Eye (tissue), 1 donor: ENCODE measurements around the gene RPAP3.

Experiments
- DNase-seq: peaks from one replicate; pipeline ENCODE4 v3.0.0-alpha.2; 2015

RPAP3 gene, protein sequence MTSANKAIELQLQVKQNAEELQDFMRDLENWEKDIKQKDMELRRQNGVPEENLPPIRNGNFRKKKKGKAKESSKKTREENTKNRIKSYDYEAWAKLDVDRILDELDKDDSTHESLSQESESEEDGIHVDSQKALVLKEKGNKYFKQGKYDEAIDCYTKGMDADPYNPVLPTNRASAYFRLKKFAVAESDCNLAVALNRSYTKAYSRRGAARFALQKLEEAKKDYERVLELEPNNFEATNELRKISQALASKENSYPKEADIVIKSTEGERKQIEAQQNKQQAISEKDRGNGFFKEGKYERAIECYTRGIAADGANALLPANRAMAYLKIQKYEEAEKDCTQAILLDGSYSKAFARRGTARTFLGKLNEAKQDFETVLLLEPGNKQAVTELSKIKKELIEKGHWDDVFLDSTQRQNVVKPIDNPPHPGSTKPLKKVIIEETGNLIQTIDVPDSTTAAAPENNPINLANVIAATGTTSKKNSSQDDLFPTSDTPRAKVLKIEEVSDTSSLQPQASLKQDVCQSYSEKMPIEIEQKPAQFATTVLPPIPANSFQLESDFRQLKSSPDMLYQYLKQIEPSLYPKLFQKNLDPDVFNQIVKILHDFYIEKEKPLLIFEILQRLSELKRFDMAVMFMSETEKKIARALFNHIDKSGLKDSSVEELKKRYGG

GRCh38 chr12:47705566-47706425 is at the start of gene RPAP3:
RPAP3 (minus strand) TSS chr12:47706030; CDS start chr12:47702840, 3,190 bp downstream.
- DNase-seq, result peak; percentile 97

DNA sequence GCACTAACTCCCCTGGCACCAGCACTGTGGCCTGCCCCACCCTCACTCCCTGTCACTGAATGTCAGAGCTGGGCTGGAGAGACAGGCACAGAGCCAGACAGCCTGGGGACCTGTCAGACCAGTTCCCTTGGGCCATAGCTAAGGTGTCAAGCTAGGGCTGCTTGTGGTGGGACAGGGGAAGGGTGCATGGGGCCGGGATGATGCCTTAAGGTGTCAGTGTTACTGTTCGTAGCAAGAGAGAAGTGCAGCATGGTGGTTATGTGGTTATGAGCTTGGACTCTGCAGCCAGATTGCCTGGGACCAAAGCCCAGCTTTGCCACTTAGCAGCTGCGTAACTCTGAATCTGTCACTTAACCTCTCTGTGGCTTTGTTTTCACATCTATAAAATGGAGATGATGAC is 49.1 kb upstream of the RPAP3 start:
- no peak for DNase-seq

DNA sequence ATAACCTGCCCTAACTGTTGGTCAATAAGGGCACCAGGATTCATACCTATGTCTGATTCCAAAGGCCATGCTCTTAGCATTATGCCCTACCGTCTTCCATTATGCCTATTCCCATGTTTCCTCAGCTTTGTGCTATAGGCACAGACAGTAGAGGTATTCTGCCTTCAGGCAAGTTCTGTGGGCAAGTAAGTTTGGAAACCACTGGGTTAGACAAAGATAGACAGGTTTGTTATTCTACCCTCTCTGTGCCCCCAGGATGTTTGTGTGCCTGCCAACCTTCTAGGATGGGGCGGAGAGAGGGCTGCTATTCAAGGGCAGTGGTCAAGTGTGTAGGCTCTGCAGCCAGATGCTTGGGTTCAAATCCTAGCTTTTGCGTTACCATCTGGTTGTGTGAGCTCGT is 48.3 kb upstream of the RPAP3 start:
- no peak for DNase-seq

GRCh38 chr12:47753021-47754001 is 47.5 kb upstream of the RPAP3 start:
- DNase-seq, result no peak

DNA sequence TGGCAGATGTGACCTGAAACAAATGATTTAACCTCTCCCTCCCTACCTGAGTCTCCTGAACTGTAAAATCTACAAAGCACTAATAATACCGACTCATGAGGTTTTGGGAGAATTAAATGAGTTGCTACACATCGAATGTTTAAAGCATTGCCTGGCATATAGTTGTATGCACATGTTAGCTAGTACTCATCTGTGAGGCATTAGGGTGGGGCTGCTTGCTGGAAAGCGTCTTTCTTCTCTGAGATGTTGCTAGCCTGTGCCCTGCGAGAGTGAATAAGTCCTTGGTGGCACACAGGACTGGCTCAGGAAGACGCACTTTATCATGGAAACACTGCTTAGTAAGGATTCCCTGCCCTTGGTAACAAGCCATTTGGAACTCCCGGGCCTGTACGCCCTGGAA is 46.7 kb upstream of the RPAP3 start:
- DNase-seq, result no peak

- no peak for DNase-seq
Measured at GRCh38 chr12:47752121-47752520, 46.3 kb upstream of the RPAP3 start.

DNA sequence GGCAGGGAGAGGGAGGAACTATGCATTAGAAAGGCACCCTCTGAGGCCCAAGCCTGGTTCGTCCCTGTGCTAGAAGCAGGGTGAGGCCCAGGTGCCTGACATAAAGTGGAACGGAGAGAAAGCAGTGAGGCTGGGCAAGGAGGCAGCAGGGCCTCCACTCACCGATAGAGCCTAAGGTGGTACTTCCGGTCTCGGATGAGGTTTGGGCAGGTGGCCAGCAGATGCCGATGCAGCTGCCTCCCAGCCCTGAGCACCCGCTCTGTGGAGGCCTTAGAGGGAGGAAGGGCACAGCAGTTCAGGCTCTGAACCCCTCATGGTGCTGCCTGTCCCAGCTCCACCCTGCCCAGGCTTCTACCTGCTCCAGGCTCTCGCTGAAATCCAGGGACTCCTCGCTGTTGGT is 45.7 kb upstream of the RPAP3 start:
- no peak for DNase-seq

DNA sequence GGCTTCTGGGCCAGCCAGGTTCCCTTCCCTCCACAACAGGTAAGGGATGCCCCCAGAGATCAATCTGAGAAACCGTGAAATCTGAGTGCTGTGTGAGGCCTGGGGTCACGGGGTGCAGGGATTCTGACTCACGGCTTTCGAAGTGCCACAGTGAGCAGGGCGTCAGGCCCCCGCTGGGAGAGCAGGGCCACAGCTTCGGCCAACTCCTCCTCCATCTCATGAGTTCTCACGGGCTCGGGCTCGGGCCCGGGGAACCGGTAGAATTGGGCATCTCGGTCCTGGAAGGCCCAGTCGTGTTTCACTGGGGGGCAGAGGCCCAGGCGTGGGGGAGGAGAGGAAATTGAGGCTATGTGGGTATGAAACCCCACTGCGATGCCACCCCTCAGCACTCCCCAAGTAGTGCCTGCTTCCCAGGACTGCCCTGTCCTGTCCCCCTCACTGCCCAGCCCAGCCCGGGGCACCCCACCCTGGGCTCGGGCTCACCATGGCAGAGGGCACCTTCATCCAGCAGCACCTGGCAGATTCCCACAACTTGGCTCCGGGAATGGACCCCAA is 45.2 kb upstream of the RPAP3 start:
- no peak for DNase-seq

DNA sequence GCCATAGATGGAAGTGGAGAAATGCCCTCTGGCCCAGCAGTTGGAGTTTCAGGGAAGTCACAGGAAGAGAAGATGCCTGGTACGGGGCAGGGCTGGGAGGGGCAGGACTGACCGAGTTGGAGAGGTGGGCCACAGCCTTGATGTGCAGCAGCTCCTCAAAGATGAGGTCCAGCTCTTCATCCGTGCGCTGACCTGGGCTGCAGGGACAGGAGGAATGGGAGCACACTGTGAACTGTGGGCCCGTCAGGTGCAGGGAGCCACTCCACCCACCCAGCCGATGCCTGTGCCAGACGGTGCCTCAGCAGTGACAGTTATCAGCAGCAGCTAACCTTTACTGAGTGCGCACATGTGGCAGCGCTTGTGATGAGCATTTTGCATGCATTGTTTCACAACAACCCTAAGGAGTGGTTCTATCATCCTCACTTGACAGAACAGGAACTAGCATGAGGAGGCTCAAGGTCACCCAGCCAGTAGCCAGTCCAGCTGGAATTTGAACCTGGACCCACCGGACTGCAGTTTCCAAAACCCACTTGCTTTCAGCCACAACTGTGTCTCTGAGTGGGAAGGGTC is 44.5 kb upstream of the RPAP3 start:
- DNase-seq, result no peak

- DNase-seq, result no peak
Measured at GRCh38 chr12:47748899-47749298, 43.1 kb upstream of the RPAP3 start.

GRCh38 chr12:47748507-47748828 is 42.6 kb upstream of the RPAP3 start:
- no peak for DNase-seq

DNA sequence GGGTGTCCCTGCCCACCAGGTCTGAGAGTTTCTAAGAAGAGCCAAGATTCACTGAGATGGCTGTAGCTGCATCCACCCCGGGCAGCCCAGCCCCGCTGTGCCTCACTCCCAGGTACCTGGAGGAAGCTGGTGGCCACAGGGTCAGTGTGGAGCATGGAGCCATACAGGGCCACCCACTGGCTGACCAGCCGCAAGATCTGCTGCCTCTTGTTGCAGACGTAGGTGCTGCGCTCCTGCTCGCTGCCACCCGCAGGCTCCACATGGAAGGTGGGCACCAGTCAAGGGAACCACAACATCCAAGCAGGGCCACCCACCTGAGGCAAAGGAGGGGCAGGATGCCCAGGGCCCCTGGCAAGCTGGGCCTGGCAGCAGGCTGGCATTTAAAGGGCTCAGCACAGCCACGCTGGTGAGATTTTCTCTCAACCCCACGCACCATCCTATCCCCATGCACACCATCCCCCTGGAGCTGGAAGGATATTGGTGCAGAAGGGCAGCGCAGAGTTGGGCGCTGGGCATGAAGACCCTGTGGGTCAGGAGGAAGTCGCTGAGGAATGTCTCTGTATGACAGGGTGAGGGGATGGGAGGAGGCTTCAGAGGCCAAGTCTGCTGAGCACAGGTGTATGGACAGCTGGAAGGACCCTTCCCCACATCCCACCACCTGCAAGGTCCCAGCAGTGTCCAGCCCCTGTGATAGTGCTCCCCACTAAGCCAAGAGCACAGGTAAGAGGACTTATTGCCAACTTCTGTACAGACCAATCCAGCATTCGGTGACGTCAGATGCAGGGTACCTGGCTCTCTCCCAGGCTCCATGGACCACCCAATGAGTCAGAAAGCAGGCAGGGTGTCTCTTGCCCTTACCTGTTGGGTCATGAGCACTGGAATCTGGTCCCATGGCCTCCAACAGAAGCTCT is 42.0 kb upstream of the RPAP3 start:
- no peak for DNase-seq

DNA sequence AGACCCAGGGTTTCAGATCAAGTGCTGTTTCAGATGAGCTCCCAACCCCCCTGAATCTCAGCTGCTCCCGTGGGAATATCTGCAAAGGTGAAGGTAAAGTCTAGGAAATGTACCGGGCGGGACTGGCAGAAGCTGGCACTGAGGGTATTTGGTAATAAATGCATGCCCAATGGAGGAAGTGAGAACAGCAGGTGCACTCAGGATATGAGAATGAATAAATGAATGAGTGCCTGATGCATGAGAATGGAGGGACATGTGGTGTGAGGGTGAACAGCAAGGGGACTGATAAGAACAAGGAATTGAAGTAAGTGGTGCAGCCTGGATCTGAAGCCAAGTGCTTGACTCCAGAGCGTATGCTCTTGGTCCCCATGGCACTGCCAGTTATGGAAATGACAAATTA is 41.3 kb upstream of the RPAP3 start:
- DNase-seq, result no peak

GRCh38 chr12:47746523-47746922 is 40.7 kb upstream of the RPAP3 start:
- no peak for DNase-seq

- DNase-seq, result no peak
Measured at GRCh38 chr12:47746073-47746472, 40.2 kb upstream of the RPAP3 start.

- DNase-seq, result no peak
Measured at GRCh38 chr12:47745485-47746041, 39.7 kb upstream of the RPAP3 start.

GRCh38 chr12:47744778-47745436 is 39.1 kb upstream of the RPAP3 start:
- no peak for DNase-seq

- DNase-seq, result no peak
Measured at GRCh38 chr12:47744005-47744651, 38.3 kb upstream of the RPAP3 start.

DNA sequence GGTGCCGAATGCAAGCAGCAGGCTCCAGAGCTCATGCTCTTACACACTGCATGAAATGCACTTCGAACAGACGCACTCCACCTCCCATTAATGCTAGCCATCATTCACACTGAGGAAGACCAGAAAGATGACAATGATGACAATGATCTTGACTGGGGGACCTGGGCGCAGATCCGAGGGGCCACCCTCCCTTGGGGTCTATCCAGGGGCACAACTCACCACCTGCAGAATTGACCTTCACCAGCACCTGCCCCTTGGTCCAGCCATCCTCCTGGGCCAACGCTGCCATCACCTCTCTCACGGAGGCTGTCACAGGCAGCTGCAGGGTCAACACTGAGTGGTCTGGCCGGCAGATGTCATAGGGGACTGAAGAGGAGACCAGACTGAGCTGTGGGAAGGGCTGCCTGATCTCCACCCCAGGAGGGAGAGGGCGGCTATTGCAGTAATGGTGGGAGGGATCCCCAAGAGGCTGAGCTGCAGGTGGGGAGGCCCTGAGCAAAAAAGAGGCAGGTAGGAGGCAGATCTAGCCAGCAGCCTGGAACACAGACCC is 37.6 kb upstream of the RPAP3 start:
- no peak for DNase-seq
